GM10248 (cell line): ENCODE data around the gene BTN2A1.
A peak's percentile ranks its signal among the peaks of the same experiment; 100 is the strongest.

Experiments
- CTCF ChIA-PET: fragments of 300-600 bp; sonication (Branson Sonifier 250); formaldehyde crosslinking; extraction: SDS; loops from one replicate; lab custom pipeline; 2021; ENCODE audit warnings: antibody characterized with exemption; lab: Yijun Ruan, JAX
- POLR2A ChIA-PET: fragments of 350-650 bp; sonication (Branson Sonifier 250); formaldehyde crosslinking; extraction: SDS; loops from one replicate; lab custom pipeline; 2020; ENCODE audit warnings: antibody characterized with exemption; lab: Yijun Ruan, JAX
- DNase-seq: peaks from one replicate; pipeline ENCODE4 v3.0.0; 2012; ENCODE audit errors: extremely low spot score
- CTCF ChIP-seq: IDR thresholded peaks from 2 replicates; pipeline ENCODE4 v1.5.1; 2012; ENCODE audit warnings: mild to moderate bottlenecking, low read depth; ENCODE audit errors: extremely low read depth, missing control alignments, control extremely low read depth

The BTN2A1 gene

GRCh38 chr6:26473429-26473757, 15.6 kb downstream of the BTN2A1 start:
- TF ChIP-seq CTCF = no peak
- DNase-seq = no peak
- POLR2A ChIA-PET = interaction anchor here (1.0 to 1.1 kb wide), 2 partner anchors 9 to 48 kb away, joined by 3 read pairs; no protein-coding TSS in a partner anchor
- CTCF ChIA-PET = interaction anchor here (1.3 to 3.1 kb wide), 6 partner anchors 11 to 127 kb away, joined by 3 to 13 read pairs (median 5); no protein-coding TSS in a partner anchor

- no peak for TF ChIP-seq CTCF
- POLR2A ChIA-PET = interaction anchor here (0.7 to 1.1 kb wide), 3 partner anchors 9 to 64 kb away, joined by 3 read pairs; no protein-coding TSS in a partner anchor
- CTCF ChIA-PET = interaction anchor here (0.8 to 3.1 kb wide), 8 partner anchors 11 to 128 kb away, joined by 3 to 13 read pairs (median 4); no protein-coding TSS in a partner anchor
- peak; percentile 81 for DNase-seq
These were observed 16.1 kb downstream of the BTN2A1 start for GRCh38 chr6:26473758-26474438.

GRCh38 chr6:26474439-26474881, 16.7 kb downstream of the BTN2A1 start:
- TF ChIP-seq CTCF = no peak
- ChIA-PET CTCF (interaction anchor here (0.8 to 3.1 kb wide), 7 partner anchors 10 to 128 kb away, joined by 3 to 13 read pairs (median 5); no protein-coding TSS in a partner anchor), POLR2A (interaction anchor here (0.7 to 1.1 kb wide), 3 partner anchors 10 to 63 kb away, joined by 3 read pairs; no protein-coding TSS in a partner anchor)
- no peak for DNase-seq

- no peak for TF ChIP-seq CTCF
- ChIA-PET CTCF (interaction anchor here (0.9 to 1.5 kb wide), 5 partner anchors 8 to 46 kb away, joined by 3 to 5 read pairs (median 3); no protein-coding TSS in a partner anchor), POLR2A (no interaction called here)
- DNase-seq = no peak
These were observed 18.3 kb downstream of the BTN2A1 start for GRCh38 chr6:26475823-26476729.

GRCh38 chr6:26476896-26477295, 19.1 kb downstream of the BTN2A1 start:
- no peak for TF ChIP-seq CTCF
- DNase-seq = no peak
- CTCF ChIA-PET = interaction anchor here (0.9 to 1.5 kb wide), 4 partner anchors 8 to 45 kb away, joined by 3 to 5 read pairs (median 3); no protein-coding TSS in a partner anchor
- POLR2A ChIA-PET = no interaction called here

- ChIA-PET CTCF (interaction anchor here (0.9 to 1.4 kb wide), 2 partner anchors 13 to 44 kb away, joined by 3 read pairs; no protein-coding TSS in a partner anchor), POLR2A (no interaction called here)
- TF ChIP-seq CTCF = no peak
- no peak for DNase-seq
These were observed 19.7 kb downstream of the BTN2A1 start for GRCh38 chr6:26477426-26477825.
